Right lobe of liver (tissue), 4 donors: ENCODE measurements around the gene SMKR1.

Experiments used
- CTCF ChIP-seq, 4 donors: fragments of 200-600 bp in 3 of 4; fragments of 450-650 bp in 1 of 4; IDR thresholded peaks; one replicate each; pipeline versions ENCODE4 v1.5.1 to v1.8.0; 2016 to 2022; ENCODE audit warnings: antibody characterized with exemption in 4 of 4, mild to moderate bottlenecking in 2 of 4
- POLR2A ChIP-seq: fragments of 450-650 bp; IDR thresholded peaks from one replicate; pipeline ENCODE4 v1.6.1; 2017; ENCODE audit warnings: antibody characterized with exemption, mild to moderate bottlenecking
- donor health status: DM: no; HTN: no; CAD: no.
- donor health status: DM: no; HTN: no; CAD: no.
- donor health status: DM: no; HTN: yes; CAD: no.

GRCh38 chr7:129525225-129525862 lies 23.0 kb downstream of the SMKR1 start:
- TF ChIP-seq CTCF (IDR thresholded peaks at IDR 0.05) (no peak), POLR2A (no peak)
